SK-N-MC (cell line): ENCODE measurements around the gene S100A11.

Source experiments
- DNase-seq: peaks from one replicate; pipeline ENCODE4 v3.0.0-alpha.2; 2011; ENCODE audit warnings: low read depth, low spot score
- H3K27ac ChIP-seq: fragments of 200-600 bp; sonication (generic); 2 replicates; pipeline ENCODE4 v1.5.1; 2016; ENCODE audit warnings: mixed run types
- H3K36me3 ChIP-seq: fragments of 200-600 bp; sonication (generic); 2 replicates; pipeline ENCODE4 v1.6.1; 2017; ENCODE audit warnings: antibody characterized with exemption, low read length, mixed read lengths; ENCODE audit not compliant: insufficient read depth
- H3K4me3 ChIP-seq: fragments of 200-600 bp; sonication (generic); 2 replicates; pipeline ENCODE4 v1.5.1; 2016
- H3K9ac ChIP-seq: fragments of 200-600 bp; sonication (generic); 2 replicates; pipeline ENCODE4 v1.8.0; 2017; ENCODE audit warnings: mixed run types, mixed read lengths; ENCODE audit not compliant: insufficient read length
- H3K9me3 ChIP-seq: fragments of 200-600 bp; sonication (generic); 2 replicates; pipeline ENCODE4 v1.6.1; 2017; ENCODE audit warnings: low read depth, mild to moderate bottlenecking, antibody characterized with exemption, low read length, moderate library complexity, mixed read lengths
- EZH2 ChIP-seq: fragments of 200-600 bp; sonication (generic); IDR thresholded peaks from one replicate; pipeline ENCODE4 v1.6.1; 2017; ENCODE audit warnings: antibody characterized with exemption
- FOXP2 ChIP-seq: optimal IDR thresholded peaks from 2 replicates; pipeline ENCODE3; 2011; ENCODE audit warnings: mild to moderate bottlenecking, moderate library complexity; ENCODE audit not compliant: insufficient read depth; ENCODE audit errors: extremely low read length, control extremely low read depth
- POLR2AphosphoS5 ChIP-seq: IDR thresholded peaks from 2 replicates; pipeline ENCODE4 v1.6.1; 2012; ENCODE audit warnings: mild to moderate bottlenecking, low read depth, low read length, borderline replicate concordance

The S100A11 gene

GRCh38 chr1:152034324-152034653, 2.5 kb downstream of the S100A11 start:
- H3K9ac ChIP-seq, result peak overlapping the region; percentile 13
- H3K36me3 ChIP-seq, result no peaks in the 10 kb centered on the region
- H3K27ac ChIP-seq, result 0 out of 2 replicates have a peak overlapping the region, but pooled peaks have one; percentile 51
- H3K9me3 ChIP-seq, result no peaks in the 10 kb centered on the region
- TF ChIP-seq POLR2AphosphoS5, result 0 out of 2 replicates have a peak, but pooled peaks have one; percentile 17
- TF ChIP-seq FOXP2, result no peak
- DNase-seq, result no peak
- peak overlapping the region; percentile 73 for H3K4me3 ChIP-seq

GRCh38 chr1:152029929-152030211, 6.9 kb downstream of the S100A11 start:
- Histone ChIP-seq H3K9me3 (no peaks in the 10 kb centered on the region), H3K27ac (peak overlapping the region; percentile 76; the same call in 1 of the 2 replicates), H3K36me3 (no peaks in the 10 kb centered on the region), H3K9ac (peak overlapping the region; percentile 7), H3K4me3 (no peak overlapping the region)
- DNase-seq, result no peak
- TF ChIP-seq FOXP2, result no peak

- no peaks in the 10 kb centered on the region for H3K9me3 ChIP-seq
- no peaks in the 10 kb centered on the region for H3K36me3 ChIP-seq
- H3K4me3 ChIP-seq, result peak overlapping the region; percentile 6; the same call in 1 of the 2 replicates
- TF ChIP-seq EZH2 (no peak), FOXP2 (no peak), POLR2AphosphoS5 (no peak)
- DNase-seq, result no peak
- peak overlapping the region; percentile 7 for H3K9ac ChIP-seq
- H3K27ac ChIP-seq, result peak overlapping the region; percentile 76
These were observed 7.5 kb downstream of the S100A11 start for GRCh38 chr1:152029144-152029928.

- Histone ChIP-seq H3K36me3 (no peaks in the 10 kb centered on the region), H3K9me3 (no peaks in the 10 kb centered on the region), H3K27ac (no peak overlapping the region), H3K9ac (no peak overlapping the region), H3K4me3 (no peak overlapping the region)
- DNase-seq, result no peak
- TF ChIP-seq EZH2, result no peak
- TF ChIP-seq FOXP2, result no peak
- TF ChIP-seq POLR2AphosphoS5, result no peak
These were observed 9.9 kb downstream of the S100A11 start for GRCh38 chr1:152026895-152027294.

GRCh38 chr1:152024223-152024622, 12.6 kb downstream of the S100A11 start:
- Histone ChIP-seq H3K27ac (no peak overlapping the region), H3K36me3 (no peaks in the 10 kb centered on the region), H3K4me3 (no peak overlapping the region), H3K9ac (no peak overlapping the region), H3K9me3 (no peaks in the 10 kb centered on the region)
- no peak for DNase-seq
- TF ChIP-seq FOXP2 (no peak), POLR2AphosphoS5 (no peak), EZH2 (no peak)

- H3K36me3 ChIP-seq, result no peaks in the 10 kb centered on the region
- H3K9me3 ChIP-seq, result no peaks in the 10 kb centered on the region
- DNase-seq, result no peak
- H3K27ac ChIP-seq, result no peak overlapping the region
- H3K9ac ChIP-seq, result no peak overlapping the region
- TF ChIP-seq FOXP2 (no peak), EZH2 (no peak), POLR2AphosphoS5 (no peak)
- no peak overlapping the region for H3K4me3 ChIP-seq
These were observed 13.6 kb downstream of the S100A11 start for GRCh38 chr1:152023221-152023620.

- DNase-seq, result no peak
- H3K36me3 ChIP-seq, result no peaks in the 10 kb centered on the region
- TF ChIP-seq EZH2 (no peak), POLR2AphosphoS5 (no peak), FOXP2 (no peak)
- H3K9ac ChIP-seq, result no peak overlapping the region
- no peak overlapping the region for H3K27ac ChIP-seq
- H3K4me3 ChIP-seq, result no peak overlapping the region
- H3K9me3 ChIP-seq, result no peaks in the 10 kb centered on the region
These were observed 14.3 kb downstream of the S100A11 start for GRCh38 chr1:152022474-152022873.

- DNase-seq, result no peak
- TF ChIP-seq EZH2 (no peak), POLR2AphosphoS5 (no peak), FOXP2 (no peak)
- H3K9me3 ChIP-seq, result no peaks in the 10 kb centered on the region
These were observed 15.2 kb downstream of the S100A11 start for GRCh38 chr1:152021569-152021968.

GRCh38 chr1:152020849-152021248, 16.0 kb downstream of the S100A11 start:
- no peak for DNase-seq
- Histone ChIP-seq H3K36me3 (no peaks in the 10 kb centered on the region), H3K9ac (no peak overlapping the region), H3K9me3 (no peaks in the 10 kb centered on the region), H3K4me3 (no peak overlapping the region), H3K27ac (no peak overlapping the region)
- TF ChIP-seq POLR2AphosphoS5 (no peak), FOXP2 (no peak), EZH2 (no peak)

More at GRCh38 chr1:152021569-152021968, 15.2 kb downstream of the S100A11 start:
- Histone ChIP-seq H3K36me3 (no peaks in the 10 kb centered on the region), H3K4me3 (no peak overlapping the region), H3K9ac (no peak overlapping the region), H3K27ac (no peak overlapping the region)
